SK-N-SH (cell line): ENCODE measurements around the gene LURAP1L.

ENCODE experiments used
- CTCF ChIP-seq: fragments of 200-600 bp; sonication (generic); IDR thresholded peaks from 2 replicates; pipeline ENCODE4 v1.6.1; 2017; ENCODE audit warnings: antibody characterized with exemption, mild to moderate bottlenecking, moderate library complexity
- EP300 ChIP-seq, 2 experiments: IDR thresholded peaks; 2 replicates each; pipeline versions ENCODE4 v1.4.0 to v1.6.1; 2012; ENCODE audit warnings: borderline replicate concordance in 1 of 2, low read depth in 1 of 2, low read length in 1 of 2
- EZH2phosphoT487 ChIP-seq: fragments of 200-600 bp; sonication (generic); IDR thresholded peaks from 2 replicates; pipeline ENCODE4 v1.6.1; 2017; ENCODE audit warnings: low read depth, mixed run types, mild to moderate bottlenecking, antibody characterized with exemption, moderate library complexity, borderline replicate concordance
- MAX ChIP-seq: IDR thresholded peaks from 2 replicates; pipeline ENCODE4 v1.4.0; 2012; ENCODE audit warnings: low read depth
- MXI1 ChIP-seq: IDR thresholded peaks from 2 replicates; pipeline ENCODE4 v1.6.1; 2012; ENCODE audit warnings: mild to moderate bottlenecking, low read depth, low read length, improper control_type of control experiment
- NFIC ChIP-seq: IDR thresholded peaks from 2 replicates; pipeline ENCODE4 v1.4.0; 2012; ENCODE audit warnings: borderline replicate concordance
- PBX3 ChIP-seq: IDR thresholded peaks from 2 replicates; pipeline ENCODE4; 2012
- POLR2AphosphoS5 ChIP-seq: IDR thresholded peaks from 2 replicates; pipeline ENCODE4 v1.6.1; 2012; ENCODE audit warnings: low read depth, low read length
- RAD21 ChIP-seq: IDR thresholded peaks from 2 replicates; pipeline ENCODE4 v1.6.1; 2012; ENCODE audit warnings: mild to moderate bottlenecking, low read length
- RFX5 ChIP-seq: IDR thresholded peaks from 2 replicates; pipeline ENCODE4 v1.6.1; 2012; ENCODE audit warnings: mild to moderate bottlenecking, improper control_type of control experiment, low read length
- ZBTB33 ChIP-seq: IDR thresholded peaks from 2 replicates; pipeline ENCODE4 v1.4.0; 2012; ENCODE audit warnings: low read depth, borderline replicate concordance

- TF ChIP-seq EP300 (IDR thresholded peaks at IDR 0.05; ENCODE audit: borderline replicate concordance in 1 of 2, low read depth in 1 of 2, low read length in 1 of 2): no peak
- TF ChIP-seq CTCF: no peak
- no peak for TF ChIP-seq MXI1
- TF ChIP-seq POLR2AphosphoS5: no peak
- no peak for TF ChIP-seq RFX5
- TF ChIP-seq NFIC: no peak
- no peak for TF ChIP-seq MAX
- TF ChIP-seq RAD21: no peak
- TF ChIP-seq EZH2phosphoT487: no peak
- no peak for TF ChIP-seq ZBTB33
- no peak for TF ChIP-seq PBX3
These were observed 47.3 kb downstream of the LURAP1L start for GRCh38 chr9:12822111-12822510.
